Measurements from ENCODE around the gene PNMA6E.

PNMA6E gene

GRCh38 chrX:153347530-153347929, 53.6 kb downstream of the PNMA6E start:
- Histone ChIP-seq H4K20me1 (ENCODE audit: insufficient read depth, low read length) (no peaks in the 10 kb centered on the region; the same call in 1 of the 2 replicates), H3K36me3 (replicated peaks; ENCODE audit: insufficient read depth, low read length) (no peaks in the 10 kb centered on the region), H3F3A (ENCODE audit: insufficient read depth, low read length) (no peaks in the 10 kb centered on the region), H3K9me3 (replicated peaks; ENCODE audit: insufficient read depth, low read length) (no peaks in the 10 kb centered on the region), H3K9me2 (replicated peaks; ENCODE audit: insufficient read depth, low read length) (no peaks in the 10 kb centered on the region), H2AFZ (ENCODE audit: low read length) (no peak overlapping the region), H3K4me1 (ENCODE audit: low read length) (no peaks in the 10 kb centered on the region), H3K4me3 (ENCODE audit: low read length) (no peak overlapping the region), H3K27me3 (replicated peaks; ENCODE audit: insufficient read depth, low read length) (no peaks in the 10 kb centered on the region), H3K79me2 (ENCODE audit: low read length) (peaks cover 22% of the 10 kb centered on the region), H3K4me2 (ENCODE audit: low read depth, low read length) (no peak overlapping the region), H3K27ac (ENCODE audit: low read length) (no peak overlapping the region), H3K9ac (ENCODE audit: low read length) (no peak overlapping the region)
- DNase-seq = no peak
- TF ChIP-seq EZH2 (optimal IDR thresholded peaks at IDR 0.05; ENCODE audit: low read depth, low read length) (no peak), EZH2phosphoT487 (IDR thresholded peaks at IDR 0.05; ENCODE audit: low read length) (no peak)
- TF ChIP-seq, protein P1, sequence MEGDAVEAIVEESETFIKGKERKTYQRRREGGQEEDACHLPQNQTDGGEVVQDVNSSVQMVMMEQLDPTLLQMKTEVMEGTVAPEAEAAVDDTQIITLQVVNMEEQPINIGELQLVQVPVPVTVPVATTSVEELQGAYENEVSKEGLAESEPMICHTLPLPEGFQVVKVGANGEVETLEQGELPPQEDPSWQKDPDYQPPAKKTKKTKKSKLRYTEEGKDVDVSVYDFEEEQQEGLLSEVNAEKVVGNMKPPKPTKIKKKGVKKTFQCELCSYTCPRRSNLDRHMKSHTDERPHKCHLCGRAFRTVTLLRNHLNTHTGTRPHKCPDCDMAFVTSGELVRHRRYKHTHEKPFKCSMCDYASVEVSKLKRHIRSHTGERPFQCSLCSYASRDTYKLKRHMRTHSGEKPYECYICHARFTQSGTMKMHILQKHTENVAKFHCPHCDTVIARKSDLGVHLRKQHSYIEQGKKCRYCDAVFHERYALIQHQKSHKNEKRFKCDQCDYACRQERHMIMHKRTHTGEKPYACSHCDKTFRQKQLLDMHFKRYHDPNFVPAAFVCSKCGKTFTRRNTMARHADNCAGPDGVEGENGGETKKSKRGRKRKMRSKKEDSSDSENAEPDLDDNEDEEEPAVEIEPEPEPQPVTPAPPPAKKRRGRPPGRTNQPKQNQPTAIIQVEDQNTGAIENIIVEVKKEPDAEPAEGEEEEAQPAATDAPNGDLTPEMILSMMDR (IDR thresholded peaks at IDR 0.05; ENCODE audit: low read length) = no peak

All from MM.1S (cell line).